Measurements from ENCODE around the gene DAPK3.

DNA sequence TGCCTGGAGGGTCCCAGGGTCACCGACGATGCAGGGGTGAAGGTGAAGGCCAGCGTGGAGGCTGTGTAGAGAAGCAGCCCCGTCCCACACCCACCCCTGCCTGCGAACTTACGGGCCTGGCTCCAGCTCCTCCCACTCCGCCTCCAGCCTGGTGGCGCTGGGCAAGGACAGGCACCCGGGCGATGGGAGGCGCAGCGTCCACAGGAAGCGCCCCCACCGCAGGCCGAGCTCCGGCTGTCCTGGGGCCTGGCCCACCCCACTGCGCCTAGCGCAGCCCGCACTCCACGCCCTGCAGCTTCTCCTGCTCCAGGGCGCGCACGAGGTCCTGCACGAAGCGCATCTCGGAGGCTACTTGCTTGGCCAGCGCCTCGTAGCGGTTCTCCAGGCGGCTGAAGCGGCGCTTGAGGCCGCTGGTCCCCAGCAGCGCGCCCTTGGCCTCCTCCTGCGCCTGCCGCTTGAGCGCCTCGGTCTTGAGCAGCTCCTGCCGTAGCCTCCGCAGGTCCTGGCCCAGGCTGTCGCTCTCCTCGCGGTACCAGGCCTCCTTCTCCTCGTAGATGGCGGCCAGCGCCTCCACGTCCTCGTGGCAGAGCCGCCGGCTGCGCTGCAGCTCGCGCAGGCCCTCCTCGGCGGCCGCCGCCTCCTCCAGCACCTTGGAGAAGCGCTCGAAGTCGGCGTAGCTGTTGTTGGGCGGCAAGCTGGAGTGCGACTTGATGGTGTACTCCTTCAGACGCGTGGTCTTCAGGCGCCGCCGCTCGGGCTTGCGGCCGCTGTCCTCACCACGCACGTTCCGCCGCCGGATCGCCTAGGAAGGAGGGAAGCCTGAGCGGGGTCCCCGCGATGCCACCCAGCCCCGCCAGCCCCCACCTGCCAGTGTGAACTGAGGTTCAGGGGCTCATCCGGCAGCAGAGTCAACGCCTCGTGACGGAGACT is 11.8 kb downstream of the DAPK3 start:
- TF ChIP-seq, protein P1, sequence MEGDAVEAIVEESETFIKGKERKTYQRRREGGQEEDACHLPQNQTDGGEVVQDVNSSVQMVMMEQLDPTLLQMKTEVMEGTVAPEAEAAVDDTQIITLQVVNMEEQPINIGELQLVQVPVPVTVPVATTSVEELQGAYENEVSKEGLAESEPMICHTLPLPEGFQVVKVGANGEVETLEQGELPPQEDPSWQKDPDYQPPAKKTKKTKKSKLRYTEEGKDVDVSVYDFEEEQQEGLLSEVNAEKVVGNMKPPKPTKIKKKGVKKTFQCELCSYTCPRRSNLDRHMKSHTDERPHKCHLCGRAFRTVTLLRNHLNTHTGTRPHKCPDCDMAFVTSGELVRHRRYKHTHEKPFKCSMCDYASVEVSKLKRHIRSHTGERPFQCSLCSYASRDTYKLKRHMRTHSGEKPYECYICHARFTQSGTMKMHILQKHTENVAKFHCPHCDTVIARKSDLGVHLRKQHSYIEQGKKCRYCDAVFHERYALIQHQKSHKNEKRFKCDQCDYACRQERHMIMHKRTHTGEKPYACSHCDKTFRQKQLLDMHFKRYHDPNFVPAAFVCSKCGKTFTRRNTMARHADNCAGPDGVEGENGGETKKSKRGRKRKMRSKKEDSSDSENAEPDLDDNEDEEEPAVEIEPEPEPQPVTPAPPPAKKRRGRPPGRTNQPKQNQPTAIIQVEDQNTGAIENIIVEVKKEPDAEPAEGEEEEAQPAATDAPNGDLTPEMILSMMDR (IDR thresholded peaks at IDR 0.05; ENCODE audit: poor library complexity, severe bottlenecking) = no peak
- TF ChIP-seq, protein P2, sequence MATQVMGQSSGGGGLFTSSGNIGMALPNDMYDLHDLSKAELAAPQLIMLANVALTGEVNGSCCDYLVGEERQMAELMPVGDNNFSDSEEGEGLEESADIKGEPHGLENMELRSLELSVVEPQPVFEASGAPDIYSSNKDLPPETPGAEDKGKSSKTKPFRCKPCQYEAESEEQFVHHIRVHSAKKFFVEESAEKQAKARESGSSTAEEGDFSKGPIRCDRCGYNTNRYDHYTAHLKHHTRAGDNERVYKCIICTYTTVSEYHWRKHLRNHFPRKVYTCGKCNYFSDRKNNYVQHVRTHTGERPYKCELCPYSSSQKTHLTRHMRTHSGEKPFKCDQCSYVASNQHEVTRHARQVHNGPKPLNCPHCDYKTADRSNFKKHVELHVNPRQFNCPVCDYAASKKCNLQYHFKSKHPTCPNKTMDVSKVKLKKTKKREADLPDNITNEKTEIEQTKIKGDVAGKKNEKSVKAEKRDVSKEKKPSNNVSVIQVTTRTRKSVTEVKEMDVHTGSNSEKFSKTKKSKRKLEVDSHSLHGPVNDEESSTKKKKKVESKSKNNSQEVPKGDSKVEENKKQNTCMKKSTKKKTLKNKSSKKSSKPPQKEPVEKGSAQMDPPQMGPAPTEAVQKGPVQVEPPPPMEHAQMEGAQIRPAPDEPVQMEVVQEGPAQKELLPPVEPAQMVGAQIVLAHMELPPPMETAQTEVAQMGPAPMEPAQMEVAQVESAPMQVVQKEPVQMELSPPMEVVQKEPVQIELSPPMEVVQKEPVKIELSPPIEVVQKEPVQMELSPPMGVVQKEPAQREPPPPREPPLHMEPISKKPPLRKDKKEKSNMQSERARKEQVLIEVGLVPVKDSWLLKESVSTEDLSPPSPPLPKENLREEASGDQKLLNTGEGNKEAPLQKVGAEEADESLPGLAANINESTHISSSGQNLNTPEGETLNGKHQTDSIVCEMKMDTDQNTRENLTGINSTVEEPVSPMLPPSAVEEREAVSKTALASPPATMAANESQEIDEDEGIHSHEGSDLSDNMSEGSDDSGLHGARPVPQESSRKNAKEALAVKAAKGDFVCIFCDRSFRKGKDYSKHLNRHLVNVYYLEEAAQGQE (IDR thresholded peaks at IDR 0.05; ENCODE audit: borderline replicate concordance) = no peak
- TF ChIP-seq EP300 (conservative IDR thresholded peaks at IDR 0.05; ENCODE audit: poor library complexity, severe bottlenecking) (no peak), SMC3 (conservative IDR thresholded peaks at IDR 0.05; ENCODE audit: poor library complexity) (no peak), EZH2 (IDR thresholded peaks at IDR 0.05; ENCODE audit: borderline replicate concordance, insufficient read depth, low read length, poor library complexity, severe bottlenecking) (no peak), POLR2AphosphoS5 (IDR thresholded peaks at IDR 0.05) (no peak), RAD21 (conservative IDR thresholded peaks at IDR 0.05) (no peak)
